SK-N-SH treated with all-trans-retinoic acid at 6 μM for 48 hours (cell line): ENCODE data around the gene HSF4.

ENCODE experiments used
- ATAC-seq: fragments of 200-7000 bp; cut with Tn5 transposase; 3 replicates; pipeline ENCODE4 v1.9.1; 2020; ENCODE audit warnings: mild to moderate bottlenecking, moderate library complexity
- ARNTL ChIP-seq: fragments of 450-650 bp; formaldehyde crosslinking; IDR thresholded peaks from 2 replicates; pipeline ENCODE4 v1.5.0; 2020; ENCODE audit warnings: low read depth, mild to moderate bottlenecking, moderate library complexity, borderline replicate concordance
- BACH2 ChIP-seq: fragments of 250-450 bp; sonication (Bioruptor Pico); IDR thresholded peaks from 2 replicates; pipeline ENCODE4 v1.9.0; 2021; ENCODE audit warnings: mild to moderate bottlenecking, borderline replicate concordance
- CREB5 ChIP-seq: fragments of 250-450 bp; sonication (Bioruptor Pico); IDR thresholded peaks from 2 replicates; pipeline ENCODE4 v1.5.1; 2020; ENCODE audit warnings: low read depth, mild to moderate bottlenecking, moderate library complexity
- CSDC2 ChIP-seq: fragments of 250-450 bp; sonication (Bioruptor Pico); IDR thresholded peaks from 2 replicates; pipeline ENCODE4 v1.5.0; 2020; ENCODE audit warnings: mild to moderate bottlenecking, moderate library complexity
- ESRRG ChIP-seq: fragments of 250-450 bp; sonication (Bioruptor Pico); IDR thresholded peaks from 2 replicates; pipeline ENCODE4 v1.6.1; 2021; ENCODE audit warnings: mild to moderate bottlenecking
- GLIS3 ChIP-seq: fragments of 250-450 bp; sonication (Bioruptor Pico); IDR thresholded peaks from 2 replicates; pipeline ENCODE4 v1.5.0; 2020; ENCODE audit warnings: mild to moderate bottlenecking, moderate library complexity
- OSR1 ChIP-seq: fragments of 250-450 bp; sonication (Bioruptor Pico); IDR thresholded peaks from 2 replicates; pipeline ENCODE4 v1.8.0; 2022; ENCODE audit warnings: moderate library complexity, mild to moderate bottlenecking, inconsistent platforms
- PATZ1 ChIP-seq: fragments of 250-450 bp; sonication (Bioruptor Pico); IDR thresholded peaks from 2 replicates; pipeline ENCODE4 v1.8.0; 2020; ENCODE audit warnings: mild to moderate bottlenecking, moderate library complexity, borderline replicate concordance
- PPARA ChIP-seq: fragments of 250-450 bp; sonication (Bioruptor Pico); IDR thresholded peaks from 2 replicates; pipeline ENCODE4 v1.5.0; 2020; ENCODE audit warnings: mild to moderate bottlenecking, borderline replicate concordance
- RARB ChIP-seq: fragments of 250-450 bp; sonication (Bioruptor Pico); IDR thresholded peaks from 2 replicates; pipeline ENCODE4 v1.8.0; 2021; ENCODE audit warnings: mild to moderate bottlenecking, moderate library complexity
- SNAI2 ChIP-seq: fragments of 250-450 bp; sonication (Bioruptor Pico); IDR thresholded peaks from 2 replicates; pipeline ENCODE4 v1.5.0; 2020; ENCODE audit warnings: mild to moderate bottlenecking, moderate library complexity
- TCF4 ChIP-seq: fragments of 250-450 bp; sonication (Bioruptor Pico); IDR thresholded peaks from 2 replicates; pipeline ENCODE4 v1.8.0; 2021; ENCODE audit warnings: mild to moderate bottlenecking, moderate library complexity, borderline replicate concordance
- TOX ChIP-seq: fragments of 250-450 bp; sonication (Bioruptor Pico); IDR thresholded peaks from 2 replicates; pipeline ENCODE4 v1.8.0; 2021; ENCODE audit warnings: mild to moderate bottlenecking, moderate library complexity, borderline replicate concordance
- ZC3H10 ChIP-seq: fragments of 250-450 bp; sonication (Bioruptor Pico); IDR thresholded peaks from 2 replicates; pipeline ENCODE4 v1.5.1; 2021; ENCODE audit warnings: mild to moderate bottlenecking, moderate library complexity
- ZFP3 ChIP-seq: fragments of 250-450 bp; sonication (Bioruptor Pico); IDR thresholded peaks from 2 replicates; pipeline ENCODE4 v1.5.0; 2020; ENCODE audit warnings: mild to moderate bottlenecking, moderate library complexity
- ZFP30 ChIP-seq: fragments of 450-650 bp; formaldehyde crosslinking; IDR thresholded peaks from 2 replicates; pipeline ENCODE4 v1.5.0; 2022; ENCODE audit warnings: mild to moderate bottlenecking, moderate library complexity
- ZNF565 ChIP-seq: fragments of 450-650 bp; formaldehyde crosslinking; conservative IDR thresholded peaks from 2 replicates; pipeline ENCODE4 v1.5.0; 2020; ENCODE audit warnings: low read depth, mild to moderate bottlenecking, moderate library complexity
- ZNF70 ChIP-seq: fragments of 450-650 bp; formaldehyde crosslinking; IDR thresholded peaks from 2 replicates; pipeline ENCODE4 v1.5.0; 2020; ENCODE audit warnings: mild to moderate bottlenecking, moderate library complexity
- ZNF8 ChIP-seq: fragments of 450-650 bp; formaldehyde crosslinking; IDR thresholded peaks from 2 replicates; pipeline ENCODE4 v1.5.0; 2020; ENCODE audit warnings: mild to moderate bottlenecking, moderate library complexity
- TF ChIP-seq, protein P1 (sequence below): fragments of 250-450 bp; sonication (Bioruptor Pico); IDR thresholded peaks from 2 replicates; pipeline ENCODE4 v1.8.0; 2021; ENCODE audit warnings: low read depth, mild to moderate bottlenecking, moderate library complexity, borderline replicate concordance
- TF ChIP-seq, protein P2 (sequence below): fragments of 250-450 bp; sonication (Bioruptor Pico); IDR thresholded peaks from 2 replicates; pipeline ENCODE4 v1.5.0; 2020; ENCODE audit warnings: mild to moderate bottlenecking, moderate library complexity

The HSF4 gene

GRCh38 chr16:67211674-67212073 is 47.1 kb downstream of the HSF4 start:
- TF ChIP-seq, protein P1, sequence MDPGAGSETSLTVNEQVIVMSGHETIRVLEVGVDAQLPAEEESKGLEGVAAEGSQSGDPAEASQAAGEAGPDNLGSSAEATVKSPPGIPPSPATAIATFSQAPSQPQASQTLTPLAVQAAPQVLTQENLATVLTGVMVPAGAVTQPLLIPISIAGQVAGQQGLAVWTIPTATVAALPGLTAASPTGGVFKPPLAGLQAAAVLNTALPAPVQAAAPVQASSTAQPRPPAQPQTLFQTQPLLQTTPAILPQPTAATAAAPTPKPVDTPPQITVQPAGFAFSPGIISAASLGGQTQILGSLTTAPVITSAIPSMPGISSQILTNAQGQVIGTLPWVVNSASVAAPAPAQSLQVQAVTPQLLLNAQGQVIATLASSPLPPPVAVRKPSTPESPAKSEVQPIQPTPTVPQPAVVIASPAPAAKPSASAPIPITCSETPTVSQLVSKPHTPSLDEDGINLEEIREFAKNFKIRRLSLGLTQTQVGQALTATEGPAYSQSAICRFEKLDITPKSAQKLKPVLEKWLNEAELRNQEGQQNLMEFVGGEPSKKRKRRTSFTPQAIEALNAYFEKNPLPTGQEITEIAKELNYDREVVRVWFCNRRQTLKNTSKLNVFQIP (CRISPR knock-in tag) = no peak
- no peak for TF ChIP-seq RARB (CRISPR knock-in tag)
- no peak for TF ChIP-seq CSDC2 (CRISPR knock-in tag)
- no peak for TF ChIP-seq ESRRG (CRISPR knock-in tag)
- no peak for ATAC-seq

- ATAC-seq = no peak
- no peak for TF ChIP-seq OSR1 (CRISPR knock-in tag)
- TF ChIP-seq, protein P2, sequence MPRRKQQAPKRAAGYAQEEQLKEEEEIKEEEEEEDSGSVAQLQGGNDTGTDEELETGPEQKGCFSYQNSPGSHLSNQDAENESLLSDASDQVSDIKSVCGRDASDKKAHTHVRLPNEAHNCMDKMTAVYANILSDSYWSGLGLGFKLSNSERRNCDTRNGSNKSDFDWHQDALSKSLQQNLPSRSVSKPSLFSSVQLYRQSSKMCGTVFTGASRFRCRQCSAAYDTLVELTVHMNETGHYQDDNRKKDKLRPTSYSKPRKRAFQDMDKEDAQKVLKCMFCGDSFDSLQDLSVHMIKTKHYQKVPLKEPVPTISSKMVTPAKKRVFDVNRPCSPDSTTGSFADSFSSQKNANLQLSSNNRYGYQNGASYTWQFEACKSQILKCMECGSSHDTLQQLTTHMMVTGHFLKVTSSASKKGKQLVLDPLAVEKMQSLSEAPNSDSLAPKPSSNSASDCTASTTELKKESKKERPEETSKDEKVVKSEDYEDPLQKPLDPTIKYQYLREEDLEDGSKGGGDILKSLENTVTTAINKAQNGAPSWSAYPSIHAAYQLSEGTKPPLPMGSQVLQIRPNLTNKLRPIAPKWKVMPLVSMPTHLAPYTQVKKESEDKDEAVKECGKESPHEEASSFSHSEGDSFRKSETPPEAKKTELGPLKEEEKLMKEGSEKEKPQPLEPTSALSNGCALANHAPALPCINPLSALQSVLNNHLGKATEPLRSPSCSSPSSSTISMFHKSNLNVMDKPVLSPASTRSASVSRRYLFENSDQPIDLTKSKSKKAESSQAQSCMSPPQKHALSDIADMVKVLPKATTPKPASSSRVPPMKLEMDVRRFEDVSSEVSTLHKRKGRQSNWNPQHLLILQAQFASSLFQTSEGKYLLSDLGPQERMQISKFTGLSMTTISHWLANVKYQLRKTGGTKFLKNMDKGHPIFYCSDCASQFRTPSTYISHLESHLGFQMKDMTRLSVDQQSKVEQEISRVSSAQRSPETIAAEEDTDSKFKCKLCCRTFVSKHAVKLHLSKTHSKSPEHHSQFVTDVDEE (CRISPR knock-in tag) = no peak
- TF ChIP-seq CREB5 = no peak
- TF ChIP-seq TCF4 (CRISPR knock-in tag) = no peak
- TF ChIP-seq ZC3H10 (CRISPR knock-in tag) = no peak
- no peak for TF ChIP-seq ZNF8 (CRISPR knock-in tag)
- no peak for TF ChIP-seq TOX (CRISPR knock-in tag)
- no peak for TF ChIP-seq BACH2
- TF ChIP-seq ZNF565 = no peak
- TF ChIP-seq, protein P1 (CRISPR knock-in tag) = no peak
- TF ChIP-seq SNAI2 (CRISPR knock-in tag) = no peak
- no peak for TF ChIP-seq ARNTL (CRISPR knock-in tag)
- no peak for TF ChIP-seq PPARA
- TF ChIP-seq ESRRG (CRISPR knock-in tag) = no peak
- no peak for TF ChIP-seq GLIS3 (CRISPR knock-in tag)
- no peak for TF ChIP-seq ZFP3
- no peak for TF ChIP-seq PATZ1 (CRISPR knock-in tag)
- no peak for TF ChIP-seq ZFP30 (CRISPR knock-in tag)
- no peak for TF ChIP-seq ZNF70
Measured at GRCh38 chr16:67212766-67213165, 48.2 kb downstream of the HSF4 start.

DNA sequence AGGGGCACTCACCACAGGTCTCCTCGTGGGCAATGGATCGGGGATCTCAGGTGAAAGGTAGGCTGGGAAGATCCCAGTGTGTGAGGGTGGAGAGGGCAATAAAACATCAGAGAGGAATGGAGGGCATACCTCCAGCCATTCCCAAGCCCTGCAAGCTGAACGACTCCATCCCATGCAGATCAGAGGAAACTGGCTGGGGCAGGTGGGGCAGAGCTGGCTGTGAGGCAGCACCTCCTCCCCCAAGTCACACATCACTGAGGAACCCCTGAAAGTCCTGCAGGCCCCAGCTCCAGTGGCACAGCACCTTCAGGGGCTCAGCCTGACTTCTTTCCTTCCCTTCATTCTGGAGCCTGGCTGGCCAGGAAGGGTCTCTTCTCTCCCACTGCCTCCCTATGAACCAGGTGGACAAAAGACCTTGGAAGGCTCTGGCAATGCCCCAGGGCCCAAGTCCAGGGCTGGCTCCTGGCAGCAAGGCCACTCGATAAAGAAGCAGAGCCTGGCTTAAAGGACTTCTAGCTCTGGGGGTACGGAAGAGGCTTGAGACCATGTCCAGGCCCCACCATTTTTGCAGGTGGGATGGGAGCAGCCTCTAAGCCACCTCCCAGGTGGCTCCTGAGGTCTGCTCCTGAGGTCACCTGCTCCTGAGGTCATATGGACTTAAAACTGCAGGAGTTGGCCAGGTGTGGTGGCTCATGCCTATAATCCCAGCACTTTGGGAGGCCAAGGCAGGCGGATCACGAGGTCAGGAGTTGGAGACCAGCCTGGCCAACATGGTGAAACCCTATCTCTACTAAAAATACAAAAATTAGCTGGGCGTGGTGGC is 48.9 kb downstream of the HSF4 start:
- no peak for ATAC-seq
- TF ChIP-seq ZC3H10 (CRISPR knock-in tag) = no peak
- no peak for TF ChIP-seq ZNF70
